IMR-90 (cell line): ENCODE data around the gene KCNK15. TPM values are rescaled to one million over a fixed set of nuclear protein-coding genes. Genes with fewer than 3 reads are reported as not detected.
A peak's percentile ranks its signal among the peaks of the same experiment; 100 is the strongest.

Experiments used
- ATAC-seq: fragments of 200-7000 bp; cut with Tn5 transposase; 2 replicates; pipeline ENCODE4 v1.9.1; 2020; ENCODE audit warnings: low read depth, mild to moderate bottlenecking, moderate library complexity
- BruUV-seq: library from RNA; stranded (reverse); fragments of 400-500 nt; replicated peaks from 2 replicates; lab custom pipeline; 2021; lab: Mats Ljungman, UMichigan
- CTCF ChIA-PET: fragments of 300-600 bp; formaldehyde crosslinking; extraction: SDS; loops from one replicate; lab custom pipeline; 2021; ENCODE audit warnings: antibody characterized with exemption; lab: Yijun Ruan, JAX
- POLR2A ChIA-PET: fragments of 300-600 bp; sonication (Branson Sonifier 250); formaldehyde crosslinking; loops from one replicate; lab custom pipeline; 2022; ENCODE audit warnings: antibody characterized with exemption; ENCODE audit not compliant: unreplicated experiment; lab: Charles Lee
- DNase-seq: peaks from one replicate; pipeline ENCODE4 v3.0.0; 2013
- H2AFZ ChIP-seq: replicated peaks from 2 replicates; pipeline ENCODE3; 2013; ENCODE audit warnings: low read length, mild to moderate bottlenecking; ENCODE audit not compliant: poor library complexity
- H2AK5ac ChIP-seq: 2 replicates; pipeline ENCODE4 v1.6.1; 2013; ENCODE audit warnings: low read depth, low read length, inconsistent platforms
- H2AK9ac ChIP-seq: replicated peaks from 2 replicates; pipeline ENCODE3; 2013; ENCODE audit warnings: mild to moderate bottlenecking, low read depth, low read length, moderate library complexity; ENCODE audit not compliant: poor library complexity
- H2BK120ac ChIP-seq: 2 replicates; pipeline ENCODE4 v1.6.1; 2013; ENCODE audit warnings: low read depth, low read length, inconsistent platforms
- H2BK15ac ChIP-seq: 3 replicates; pipeline ENCODE4 v1.6.1; 2013; ENCODE audit warnings: low read depth, low read length, inconsistent platforms
- H2BK20ac ChIP-seq: 2 replicates; pipeline ENCODE4 v1.6.1; 2013; ENCODE audit warnings: low read depth, mild to moderate bottlenecking, inconsistent platforms, low read length, moderate library complexity
- H2BK5ac ChIP-seq: 2 replicates; pipeline ENCODE4 v1.6.1; 2013; ENCODE audit warnings: mild to moderate bottlenecking, low read depth, low read length, inconsistent platforms; ENCODE audit not compliant: poor library complexity, severe bottlenecking
- H3K14ac ChIP-seq: replicated peaks from 2 replicates; pipeline ENCODE4 v1.6.1; 2013; ENCODE audit warnings: low read depth, low read length, inconsistent platforms
- H3K18ac ChIP-seq: 2 replicates; pipeline ENCODE4 v1.6.1; 2013; ENCODE audit warnings: low read depth, low read length, control low read depth
- H3K23ac ChIP-seq: 2 replicates; pipeline ENCODE4 v1.6.1; 2013; ENCODE audit warnings: low read depth, low read length, inconsistent platforms
- H3K27ac ChIP-seq: 2 replicates; pipeline ENCODE4 v1.5.1; 2013; ENCODE audit warnings: mild to moderate bottlenecking, control low read depth, low read length; ENCODE audit not compliant: insufficient read depth
- H3K27me3 ChIP-seq: 2 replicates; pipeline ENCODE4 v1.6.1; 2013; ENCODE audit warnings: low read length; ENCODE audit not compliant: control insufficient read depth, insufficient read depth
- H3K36me3 ChIP-seq: 2 replicates; pipeline ENCODE4 v1.6.1; 2013; ENCODE audit warnings: low read length, mixed read lengths; ENCODE audit not compliant: control insufficient read depth, insufficient read depth
- H3K4ac ChIP-seq: 2 replicates; pipeline ENCODE4 v1.6.1; 2013; ENCODE audit warnings: low read depth, low read length, inconsistent platforms
- H3K4me1 ChIP-seq: 2 replicates; pipeline ENCODE4 v1.6.1; 2013; ENCODE audit warnings: low read length, mixed read lengths; ENCODE audit not compliant: control insufficient read depth, insufficient read depth
- H3K4me2 ChIP-seq: 2 replicates; pipeline ENCODE4 v1.6.1; 2013; ENCODE audit warnings: low read depth, mild to moderate bottlenecking, control low read depth, low read length, moderate library complexity
- H3K4me3 ChIP-seq: 2 replicates; pipeline ENCODE4 v1.5.1; 2013; ENCODE audit warnings: low read depth, mild to moderate bottlenecking, control low read depth, low read length, moderate library complexity; ENCODE audit not compliant: insufficient read depth
- H3K56ac ChIP-seq: 2 replicates; pipeline ENCODE4 v1.6.1; 2013; ENCODE audit warnings: low read length, inconsistent platforms; ENCODE audit not compliant: insufficient read depth; ENCODE audit errors: extremely low read depth
- H3K79me1 ChIP-seq, 2 experiments: 2 replicates each; pipeline ENCODE4 v1.6.1; 2013; ENCODE audit warnings: low read length in 2 of 2, inconsistent platforms in 1 of 2, low read depth in 1 of 2
- H3K9ac ChIP-seq: 2 replicates; pipeline ENCODE4 v1.6.1; 2013; ENCODE audit warnings: low read depth, low read length, control low read depth
- H3K9me1 ChIP-seq: 2 replicates; pipeline ENCODE4 v1.6.1; 2013; ENCODE audit warnings: low read length, inconsistent platforms; ENCODE audit not compliant: insufficient read depth
- H3K9me3 ChIP-seq: 2 replicates; pipeline ENCODE4 v1.6.1; 2013; ENCODE audit warnings: low read length; ENCODE audit not compliant: control insufficient read depth, insufficient read depth
- H4K20me1 ChIP-seq: 2 replicates; pipeline ENCODE4 v1.6.1; 2013; ENCODE audit warnings: low read length, inconsistent platforms; ENCODE audit not compliant: insufficient read depth
- H4K5ac ChIP-seq: 2 replicates; pipeline ENCODE4 v1.6.1; 2013; ENCODE audit warnings: mild to moderate bottlenecking, low read depth, low read length, control low read depth
- H4K8ac ChIP-seq, 2 experiments: 2 replicates each; pipeline ENCODE4 v1.6.1; 2013; ENCODE audit warnings: low read depth in 2 of 2, low read length in 2 of 2, control low read depth in 1 of 2, inconsistent platforms in 1 of 2
- H4K91ac ChIP-seq: 2 replicates; pipeline ENCODE4 v1.6.1; 2013; ENCODE audit warnings: low read depth, low read length, inconsistent platforms; ENCODE audit not compliant: insufficient read depth
- BHLHE40 ChIP-seq: fragments of 150-350 bp; IDR thresholded peaks from 2 replicates; pipeline ENCODE4 v1.6.1; 2016; ENCODE audit warnings: mild to moderate bottlenecking, low read depth, low read length
- CEBPB ChIP-seq: IDR thresholded peaks from 2 replicates; pipeline ENCODE4 v1.6.1; 2012; ENCODE audit warnings: low read depth, low read length, improper control_type of control experiment
- CHD1 ChIP-seq: IDR thresholded peaks from 2 replicates; pipeline ENCODE4 v1.6.1; 2012; ENCODE audit warnings: low read depth, low read length, improper control_type of control experiment
- FOS ChIP-seq: fragments of 150-350 bp; IDR thresholded peaks from 2 replicates; pipeline ENCODE4 v1.6.1; 2016; ENCODE audit warnings: low read depth, low read length
- MAFK ChIP-seq: IDR thresholded peaks from 2 replicates; pipeline ENCODE4 v1.6.1; 2012; ENCODE audit warnings: low read depth, low read length, improper control_type of control experiment
- MAZ ChIP-seq: IDR thresholded peaks from 2 replicates; pipeline ENCODE4 v1.6.1; 2012; ENCODE audit warnings: low read depth, mild to moderate bottlenecking, low read length, improper control_type of control experiment, moderate library complexity, borderline replicate concordance
- NFE2L2 ChIP-seq: fragments of 150-350 bp; IDR thresholded peaks from 2 replicates; pipeline ENCODE4 v1.6.1; 2016; ENCODE audit warnings: low read depth, mild to moderate bottlenecking, low read length
- POLR2A ChIP-seq: IDR thresholded peaks from 2 replicates; pipeline ENCODE4 v1.6.1; 2012; ENCODE audit warnings: mild to moderate bottlenecking, low read depth, low read length
- RAD21 ChIP-seq: IDR thresholded peaks from 2 replicates; pipeline ENCODE4 v1.6.1; 2012; ENCODE audit warnings: low read length, improper control_type of control experiment
- RCOR1 ChIP-seq: IDR thresholded peaks from 2 replicates; pipeline ENCODE4 v1.6.1; 2012; ENCODE audit warnings: mild to moderate bottlenecking, low read length, improper control_type of control experiment; ENCODE audit not compliant: insufficient replicate concordance
- RFX5 ChIP-seq: IDR thresholded peaks from 2 replicates; pipeline ENCODE4 v1.8.0; 2012; ENCODE audit warnings: low read depth, mild to moderate bottlenecking, low read length, moderate library complexity
- SMC3 ChIP-seq: fragments of 150-350 bp; IDR thresholded peaks from 2 replicates; pipeline ENCODE4 v1.6.1; 2016; ENCODE audit warnings: low read depth, mild to moderate bottlenecking, antibody characterized with exemption, low read length, moderate library complexity
- WGBS, 2 experiments: methylation state at CpG; one replicate each; pipeline versions ENCODE4 v1.1.5 to v1.1.7; 2013; ENCODE audit warnings: missing lambda C conversion rate in 2 of 2; ENCODE audit not compliant: insufficient read length in 1 of 2; ENCODE audit errors: extremely low coverage in 2 of 2; 5-methylcytosine and 5-hydroxymethylcytosine counted together
- dilution Hi-C: fragments of 300-500 bp; cut with HindIII; formaldehyde crosslinking; loops from one replicate; pipeline ENCODE4 v1.14.3; 2018; ENCODE audit warnings: low sequenced_read_pairs; ENCODE audit not compliant: unreplicated experiment
- in situ Hi-C: fragments of 300-500 bp; cut with MboI; formaldehyde crosslinking; loops from 3 replicates; pipeline ENCODE4 v1.14.3; 2019; ENCODE audit warnings: low sequenced_read_pairs, inconsistent platforms, mixed read lengths
- intact Hi-C: fragments of 100-400 bp; cut with micrococcal nuclease; formaldehyde crosslinking; loops from 2 replicates; pipeline ENCODE4 v1.10.0; 2022
- polyA plus RNA-seq, 3 experiments: library from polyadenylated mRNA; depleted of rRNA; stranded (reverse); fragments of >200 nt; gene quantifications; 2 replicates each; pipeline ENCODE4 v1.2.3, GENCODE V29; 2012; ENCODE audit warnings: low replicate concordance in 1 of 3
- total RNA-seq: library from RNA; depleted of rRNA; stranded (reverse); fragments of >200 nt; gene quantifications from 2 replicates; pipeline ENCODE4 v1.2.3, GENCODE V29; 2012
- TF ChIP-seq, protein P1 (sequence below): fragments of 150-350 bp; IDR thresholded peaks from 2 replicates; pipeline ENCODE4 v1.6.1; 2016; ENCODE audit warnings: low read depth, mild to moderate bottlenecking, low read length, moderate library complexity, borderline replicate concordance
- TF ChIP-seq, protein P2 (sequence below): fragments of 150-350 bp; IDR thresholded peaks from 2 replicates; pipeline ENCODE4 v1.6.1; 2017; ENCODE audit warnings: mild to moderate bottlenecking, antibody characterized with exemption, low read length, low read depth
- TF ChIP-seq, protein P3 (sequence below): conservative IDR thresholded peaks from 2 replicates; pipeline ENCODE4 v1.5.1; 2012; ENCODE audit warnings: mild to moderate bottlenecking, low read depth, low read length, improper control_type of control experiment

Gene KCNK15
- total and polyA plus RNA-seq, 2 of the 4 experiments (the other 2 are of a cell fraction): not detected

DNA sequence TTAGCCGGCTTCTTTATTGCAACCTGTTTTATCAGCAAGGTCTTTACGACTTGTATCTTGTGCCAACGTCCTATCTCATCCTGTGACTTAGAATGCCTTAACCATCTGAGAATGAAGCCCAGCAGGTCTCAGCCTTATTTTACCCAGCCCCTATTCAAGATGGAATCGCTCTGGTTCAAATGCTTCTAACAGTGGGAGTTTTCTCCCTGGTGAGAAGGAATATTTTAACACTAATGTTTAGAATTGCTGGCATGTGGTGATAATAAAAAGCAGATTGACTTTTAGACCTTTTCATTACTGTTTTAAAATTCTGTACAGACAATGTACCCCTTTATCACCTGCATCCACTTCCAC lies 9.9 kb upstream of the KCNK15 start:
- Histone ChIP-seq H2BK5ac (no peak overlapping the region), H3K4ac (peak overlapping the region; percentile 24; the same call in 1 of the 2 replicates), H2AK5ac (peak overlapping the region; percentile 43), H3K36me3 (no peaks in the 10 kb centered on the region), H3K4me2 (no peak overlapping the region), H3K14ac (peak overlapping the region; percentile 55; the same call in 1 of the 2 replicates), H3K27me3 (peaks cover 4% of the 10 kb centered on the region), H4K91ac (peak overlapping the region; percentile 42; the same call in 1 of the 2 replicates), H3K27ac (no peak overlapping the region), H3K9ac (no peak overlapping the region), H3K9me3 (no peaks in the 10 kb centered on the region), H3K9me1 (no peaks in the 10 kb centered on the region; the same call in 1 of the 2 replicates), H3K4me1 (peaks cover 6% of the 10 kb centered on the region; the same call in 1 of the 2 replicates), H4K20me1 (no peaks in the 10 kb centered on the region), H2BK15ac (no peak overlapping the region; the same call in 2 of the 3 replicates), H3K23ac (no peak overlapping the region), H3K18ac (no peak overlapping the region), H2BK120ac (0 out of 2 replicates have a peak overlapping the region, but pooled peaks have one; percentile 17), H2BK20ac (no peak overlapping the region), H3K4me3 (no peak overlapping the region), H2AFZ (peak overlapping the region; percentile 81), H4K5ac (peak overlapping the region; percentile 94), H4K8ac (peak overlapping the region; percentile 77 to 88), H2AK9ac (no peak overlapping the region), H3K79me1 (no peaks in the 10 kb centered on the region), H3K56ac (no peak overlapping the region)
- no peak for TF ChIP-seq RCOR1
- TF ChIP-seq BHLHE40: no peak
- no peak for TF ChIP-seq SMC3
- TF ChIP-seq MAZ: no peak
- TF ChIP-seq RAD21: no peak
- TF ChIP-seq, protein P1, sequence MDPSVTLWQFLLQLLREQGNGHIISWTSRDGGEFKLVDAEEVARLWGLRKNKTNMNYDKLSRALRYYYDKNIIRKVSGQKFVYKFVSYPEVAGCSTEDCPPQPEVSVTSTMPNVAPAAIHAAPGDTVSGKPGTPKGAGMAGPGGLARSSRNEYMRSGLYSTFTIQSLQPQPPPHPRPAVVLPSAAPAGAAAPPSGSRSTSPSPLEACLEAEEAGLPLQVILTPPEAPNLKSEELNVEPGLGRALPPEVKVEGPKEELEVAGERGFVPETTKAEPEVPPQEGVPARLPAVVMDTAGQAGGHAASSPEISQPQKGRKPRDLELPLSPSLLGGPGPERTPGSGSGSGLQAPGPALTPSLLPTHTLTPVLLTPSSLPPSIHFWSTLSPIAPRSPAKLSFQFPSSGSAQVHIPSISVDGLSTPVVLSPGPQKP: no peak
- no peak for TF ChIP-seq CHD1
- TF ChIP-seq NFE2L2: no peak
- no peak for TF ChIP-seq MAFK
- TF ChIP-seq, protein P2, sequence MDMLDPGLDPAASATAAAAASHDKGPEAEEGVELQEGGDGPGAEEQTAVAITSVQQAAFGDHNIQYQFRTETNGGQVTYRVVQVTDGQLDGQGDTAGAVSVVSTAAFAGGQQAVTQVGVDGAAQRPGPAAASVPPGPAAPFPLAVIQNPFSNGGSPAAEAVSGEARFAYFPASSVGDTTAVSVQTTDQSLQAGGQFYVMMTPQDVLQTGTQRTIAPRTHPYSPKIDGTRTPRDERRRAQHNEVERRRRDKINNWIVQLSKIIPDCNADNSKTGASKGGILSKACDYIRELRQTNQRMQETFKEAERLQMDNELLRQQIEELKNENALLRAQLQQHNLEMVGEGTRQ: no peak
- no peak for TF ChIP-seq POLR2A
- TF ChIP-seq, protein P3, sequence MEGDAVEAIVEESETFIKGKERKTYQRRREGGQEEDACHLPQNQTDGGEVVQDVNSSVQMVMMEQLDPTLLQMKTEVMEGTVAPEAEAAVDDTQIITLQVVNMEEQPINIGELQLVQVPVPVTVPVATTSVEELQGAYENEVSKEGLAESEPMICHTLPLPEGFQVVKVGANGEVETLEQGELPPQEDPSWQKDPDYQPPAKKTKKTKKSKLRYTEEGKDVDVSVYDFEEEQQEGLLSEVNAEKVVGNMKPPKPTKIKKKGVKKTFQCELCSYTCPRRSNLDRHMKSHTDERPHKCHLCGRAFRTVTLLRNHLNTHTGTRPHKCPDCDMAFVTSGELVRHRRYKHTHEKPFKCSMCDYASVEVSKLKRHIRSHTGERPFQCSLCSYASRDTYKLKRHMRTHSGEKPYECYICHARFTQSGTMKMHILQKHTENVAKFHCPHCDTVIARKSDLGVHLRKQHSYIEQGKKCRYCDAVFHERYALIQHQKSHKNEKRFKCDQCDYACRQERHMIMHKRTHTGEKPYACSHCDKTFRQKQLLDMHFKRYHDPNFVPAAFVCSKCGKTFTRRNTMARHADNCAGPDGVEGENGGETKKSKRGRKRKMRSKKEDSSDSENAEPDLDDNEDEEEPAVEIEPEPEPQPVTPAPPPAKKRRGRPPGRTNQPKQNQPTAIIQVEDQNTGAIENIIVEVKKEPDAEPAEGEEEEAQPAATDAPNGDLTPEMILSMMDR: no peak
- no peak for TF ChIP-seq CEBPB
- no peak for TF ChIP-seq FOS
- no peak for TF ChIP-seq RFX5
- intact Hi-C loops: no loop called here
- CTCF ChIA-PET: interaction anchor here (1.0 kb wide), 2 partner anchors 33 to 53 kb away, joined by 3 read pairs; no protein-coding TSS in a partner anchor
- BruUV-seq: no TSS peak
- ATAC-seq (no peak), DNase-seq (no peak)
- dilution Hi-C loops: no loop called here
- POLR2A ChIA-PET: no interaction called here
- in situ Hi-C loops: no loop called here
- 88% methylated on average over 3 of the region's 4 CpGs; no CpG with 5 or more reads in 1 of the 2 experiments for WGBS, 2 experiments
